Endothelial cell of umbilical vein (primary cell): ENCODE measurements around the gene ACTL8. TPM values are rescaled to one million over a fixed set of nuclear protein-coding genes. Genes with fewer than 3 reads are reported as not detected.

ENCODE experiments used
- BruUV-seq: library from RNA; stranded (reverse); fragments of 400-500 nt; replicated peaks from 2 replicates; lab custom pipeline; 2021; lab: Mats Ljungman, UMichigan
- CTCF ChIA-PET: fragments of 300-600, 350-600 bp; sonication (Branson Sonifier 250); formaldehyde crosslinking; loops from one replicate; lab custom pipeline; 2021; ENCODE audit warnings: antibody characterized with exemption, inconsistent platforms; lab: Charles Lee
- POLR2A ChIA-PET: fragments of 300-600, 350-600 bp; sonication (Branson Sonifier 250); formaldehyde crosslinking; loops from one replicate; lab custom pipeline; 2021; ENCODE audit warnings: antibody characterized with exemption, inconsistent platforms; lab: Charles Lee
- DNase-seq: peaks from one replicate; pipeline ENCODE4 v3.0.0-alpha.2; 2011; ENCODE audit warnings: low read depth, low spot score
- FAIRE-seq: peaks from 2 replicates; lab custom pipeline; 2011; peaks lifted over from hg19 to GRCh38; lab: Jason Lieb, UNC
- H2AFZ ChIP-seq: 2 replicates; pipeline ENCODE4 v1.6.0; 2012; ENCODE audit warnings: low read depth, low read length, control low read depth, inconsistent platforms
- H3K27ac ChIP-seq: 2 replicates; pipeline ENCODE4 v1.5.1; 2011; ENCODE audit warnings: low read depth, mild to moderate bottlenecking, control low read depth, low read length, moderate library complexity; ENCODE audit not compliant: insufficient read depth
- H3K27me3 ChIP-seq, 2 experiments: 2 replicates each; pipeline versions ENCODE4 v1.6.0 to v1.6.1; 2011; ENCODE audit warnings: low read length in 2 of 2, mixed read lengths in 1 of 2; ENCODE audit not compliant: control insufficient read depth in 2 of 2, insufficient read depth in 2 of 2
- H3K36me3 ChIP-seq, 2 experiments: 2 replicates in 1 of 2; 3 replicates in 1 of 2; pipeline ENCODE4 v1.5.1; 2011; ENCODE audit warnings: low read length in 2 of 2, mild to moderate bottlenecking in 1 of 2, moderate library complexity in 1 of 2; ENCODE audit not compliant: control insufficient read depth in 2 of 2, insufficient read depth in 2 of 2; ENCODE audit errors: extremely low read depth in 1 of 2
- H3K4me1 ChIP-seq: 3 replicates; pipeline ENCODE4 v1.5.1; 2011; ENCODE audit warnings: mild to moderate bottlenecking, low read length; ENCODE audit not compliant: control insufficient read depth, insufficient read depth; ENCODE audit errors: extremely low read depth
- H3K4me2 ChIP-seq: 2 replicates; pipeline ENCODE4 v1.6.1; 2011; ENCODE audit warnings: low read length, control low read depth, mixed read lengths; ENCODE audit not compliant: insufficient read depth
- H3K4me3 ChIP-seq, 3 experiments: fragments of 200-600 bp in 1 of 3; sonication (generic), shearing (Covaris generic) in 1 of 3; replicated peaks in 1 of 3; 2 replicates each; pipeline ENCODE4 v1.5.1; 2011 to 2016; ENCODE audit warnings: control low read depth in 3 of 3, low read length in 3 of 3, mild to moderate bottlenecking in 2 of 3, inconsistent platforms in 1 of 3, low read depth in 1 of 3, moderate library complexity in 1 of 3; ENCODE audit not compliant: insufficient read depth in 1 of 3
- H3K79me2 ChIP-seq: 2 replicates; pipeline ENCODE4 v1.6.0; 2012; ENCODE audit warnings: low read length, inconsistent platforms; ENCODE audit not compliant: control insufficient read depth, insufficient read depth
- H3K9ac ChIP-seq: replicated peaks from 2 replicates; pipeline ENCODE3; 2011; ENCODE audit warnings: low read length, control low read depth; ENCODE audit not compliant: insufficient read depth; ENCODE audit errors: extremely low read depth
- H3K9me1 ChIP-seq: replicated peaks from 3 replicates; pipeline ENCODE4 v1.6.0; 2011; ENCODE audit warnings: mild to moderate bottlenecking, low read length; ENCODE audit not compliant: control insufficient read depth, insufficient read depth; ENCODE audit errors: extremely low read depth
- H3K9me3 ChIP-seq: replicated peaks from 2 replicates; pipeline ENCODE4 v1.5.1; 2012; ENCODE audit warnings: low read length, inconsistent platforms; ENCODE audit not compliant: control insufficient read depth, insufficient read depth
- H4K20me1 ChIP-seq: replicated peaks from 2 replicates; pipeline ENCODE3; 2011; ENCODE audit warnings: mild to moderate bottlenecking, low read length; ENCODE audit not compliant: control insufficient read depth, insufficient read depth; ENCODE audit errors: extremely low read depth
- EZH2 ChIP-seq: IDR thresholded peaks from 2 replicates; pipeline ENCODE4 v1.6.1; 2012; ENCODE audit warnings: borderline replicate concordance, low read depth, mild to moderate bottlenecking, moderate library complexity, low read length, inconsistent platforms; ENCODE audit not compliant: severe bottlenecking
- FOS ChIP-seq: IDR thresholded peaks from 2 replicates; pipeline ENCODE4 v1.6.1; 2011; ENCODE audit warnings: mild to moderate bottlenecking, low read length, moderate library complexity, borderline replicate concordance; ENCODE audit not compliant: insufficient read depth
- GATA2 ChIP-seq: IDR thresholded peaks from 2 replicates; pipeline ENCODE4 v1.7.0; 2011; ENCODE audit warnings: low read depth, mild to moderate bottlenecking, moderate library complexity, mixed read lengths, low read length; ENCODE audit not compliant: insufficient read length, insufficient read depth
- JUN ChIP-seq: IDR thresholded peaks from 2 replicates; pipeline ENCODE4 v1.6.1; 2011; ENCODE audit warnings: borderline replicate concordance, low read depth; ENCODE audit not compliant: insufficient read length, insufficient read depth
- MYC ChIP-seq: IDR thresholded peaks from one replicate; pipeline ENCODE4 v1.6.1; 2011; ENCODE audit warnings: mild to moderate bottlenecking, low read depth, low read length
- POLR2A ChIP-seq: IDR thresholded peaks from 2 replicates; pipeline ENCODE4 v1.6.1; 2012; ENCODE audit warnings: low read depth, mild to moderate bottlenecking, control low read depth, low read length
- POLR2AphosphoS5 ChIP-seq: IDR thresholded peaks from 2 replicates; pipeline ENCODE4 v1.6.1; 2012; ENCODE audit warnings: low read depth, mild to moderate bottlenecking, control low read depth, low read length, moderate library complexity; ENCODE audit not compliant: insufficient read depth
- dilution Hi-C: fragments of 300-500 bp; cut with MboI; formaldehyde crosslinking; loops from one replicate; pipeline ENCODE4 v1.15.0; 2019; ENCODE audit warnings: low sequenced_read_pairs; ENCODE audit not compliant: extremely low pct_ligation_motif_present
- intact Hi-C: fragments of 100-400 bp; cut with micrococcal nuclease; formaldehyde crosslinking; loops from one replicate; pipeline ENCODE4 v1.10.0; 2022
- polyA plus RNA-seq, 4 experiments: library from polyadenylated mRNA; depleted of rRNA in 3 of 4; stranded (reverse) in 3 of 4; unstranded in 1 of 4; fragments of >200 nt; gene quantifications; 2 replicates each; pipeline versions ENCODE4 v1.2.1 to v1.2.3, GENCODE V29; 2011 to 2012; ENCODE audit warnings: missing spikeins in 1 of 4
- total RNA-seq: library from RNA; stranded (reverse); gene quantifications from 2 replicates; pipeline ENCODE4 v1.2.3, GENCODE V29; 2021
- TF ChIP-seq, protein P1 (sequence below), 2 donors: IDR thresholded peaks; 1 replicate in 1 of 2; 2 replicates in 1 of 2; pipeline ENCODE4 v1.5.1; 2011; ENCODE audit warnings: low read length in 2 of 2, mild to moderate bottlenecking in 2 of 2, moderate library complexity in 2 of 2, control low read depth in 1 of 2, inconsistent platforms in 1 of 2, low read depth in 1 of 2; ENCODE audit not compliant: insufficient read depth in 1 of 2; ENCODE audit errors: extremely low read depth in 1 of 2
- TF ChIP-seq, protein P2 (sequence below): IDR thresholded peaks from 2 replicates; pipeline ENCODE4 v1.6.1; 2011; ENCODE audit not compliant: insufficient read depth, insufficient read length

The ACTL8 gene
- total and polyA plus RNA-seq, 2 donors (not counting 3 experiments of a cell fraction or from before 2014, with no cell fraction given): not detected

DNA sequence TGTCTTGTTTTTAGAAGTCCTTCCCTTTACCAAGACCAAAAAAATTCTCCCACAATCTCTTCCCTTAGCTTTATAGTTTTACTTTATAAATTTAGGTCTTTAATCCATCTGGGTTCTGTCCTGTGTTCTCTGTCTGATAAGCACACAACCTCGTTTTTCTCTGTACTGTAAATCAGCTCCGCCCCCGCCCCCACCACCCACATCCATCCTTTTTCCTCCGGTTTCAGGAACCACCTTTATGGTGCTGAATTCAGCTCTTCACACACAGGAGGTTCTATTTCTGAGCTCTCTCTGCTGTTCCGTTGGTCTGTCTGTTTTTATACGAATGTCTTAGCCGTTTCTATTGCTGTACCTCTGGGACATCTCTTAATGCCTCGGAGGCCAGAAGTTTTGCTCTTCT is 44.5 kb downstream of the ACTL8 start:
- intact Hi-C loops: no loop called here
- ChIA-PET CTCF (no interaction called here), POLR2A (no interaction called here)
- Histone ChIP-seq H3K9me1 (no peaks in the 10 kb centered on the region), H2AFZ (no peak overlapping the region), H3K27me3 (no peaks in the 10 kb centered on the region), H3K9ac (no peak overlapping the region), H3K9me3 (no peaks in the 10 kb centered on the region), H3K27ac (no peak overlapping the region), H3K36me3 (no peaks in the 10 kb centered on the region), H3K4me2 (no peak overlapping the region), H3K4me1 (no peaks in the 10 kb centered on the region), H3K79me2 (no peaks in the 10 kb centered on the region), H4K20me1 (no peaks in the 10 kb centered on the region), H3K4me3 (no peak overlapping the region)
- no peak for TF ChIP-seq FOS
- TF ChIP-seq, protein P1, sequence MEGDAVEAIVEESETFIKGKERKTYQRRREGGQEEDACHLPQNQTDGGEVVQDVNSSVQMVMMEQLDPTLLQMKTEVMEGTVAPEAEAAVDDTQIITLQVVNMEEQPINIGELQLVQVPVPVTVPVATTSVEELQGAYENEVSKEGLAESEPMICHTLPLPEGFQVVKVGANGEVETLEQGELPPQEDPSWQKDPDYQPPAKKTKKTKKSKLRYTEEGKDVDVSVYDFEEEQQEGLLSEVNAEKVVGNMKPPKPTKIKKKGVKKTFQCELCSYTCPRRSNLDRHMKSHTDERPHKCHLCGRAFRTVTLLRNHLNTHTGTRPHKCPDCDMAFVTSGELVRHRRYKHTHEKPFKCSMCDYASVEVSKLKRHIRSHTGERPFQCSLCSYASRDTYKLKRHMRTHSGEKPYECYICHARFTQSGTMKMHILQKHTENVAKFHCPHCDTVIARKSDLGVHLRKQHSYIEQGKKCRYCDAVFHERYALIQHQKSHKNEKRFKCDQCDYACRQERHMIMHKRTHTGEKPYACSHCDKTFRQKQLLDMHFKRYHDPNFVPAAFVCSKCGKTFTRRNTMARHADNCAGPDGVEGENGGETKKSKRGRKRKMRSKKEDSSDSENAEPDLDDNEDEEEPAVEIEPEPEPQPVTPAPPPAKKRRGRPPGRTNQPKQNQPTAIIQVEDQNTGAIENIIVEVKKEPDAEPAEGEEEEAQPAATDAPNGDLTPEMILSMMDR (IDR thresholded peaks at IDR 0.05; ENCODE audit: extremely low read depth in 1 of 2, insufficient read depth in 1 of 2, low read depth in 1 of 2, low read length in 2 of 2): no peak
- no peak for TF ChIP-seq EZH2
- TF ChIP-seq JUN: no peak
- no peak for TF ChIP-seq POLR2A
- TF ChIP-seq, protein P2, sequence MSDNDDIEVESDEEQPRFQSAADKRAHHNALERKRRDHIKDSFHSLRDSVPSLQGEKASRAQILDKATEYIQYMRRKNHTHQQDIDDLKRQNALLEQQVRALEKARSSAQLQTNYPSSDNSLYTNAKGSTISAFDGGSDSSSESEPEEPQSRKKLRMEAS: no peak
- TF ChIP-seq MYC: no peak
- no peak for TF ChIP-seq POLR2AphosphoS5
- TF ChIP-seq GATA2: no peak
- no TSS peak for BruUV-seq
- dilution Hi-C loops: no loop called here
- FAIRE-seq (no peak), DNase-seq (no peak)
